ENCODE data around the gene ADAMTS2.

Gene ADAMTS2

DNA sequence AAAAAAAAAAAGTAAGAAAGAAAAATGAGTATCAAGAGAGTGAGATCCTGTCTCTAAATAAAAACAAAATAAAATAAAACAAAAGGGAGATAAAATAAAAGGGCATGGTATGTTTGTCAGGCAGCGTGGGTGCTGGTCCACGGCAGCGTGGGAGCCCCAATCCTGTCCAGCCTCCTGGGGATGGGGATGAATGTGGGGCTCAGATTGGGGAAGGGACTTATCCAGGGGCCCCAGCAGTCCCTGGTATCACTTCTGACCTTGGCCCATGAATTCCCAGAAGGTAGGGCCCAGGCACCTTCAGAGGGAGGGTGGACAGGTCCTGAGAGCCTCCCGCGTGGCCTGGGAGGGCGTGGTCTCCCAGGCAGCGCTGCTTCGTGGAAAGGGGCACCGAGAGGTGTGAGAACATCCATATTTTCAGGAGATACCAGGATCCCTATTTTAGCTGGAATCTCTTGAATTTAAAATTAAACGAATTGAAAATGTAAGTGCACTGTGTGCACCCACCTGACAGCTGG, 213.9 kb downstream of the ADAMTS2 start:
- Mint-ChIP-seq H3K27ac (no peak overlapping the region), H3K27me3 (no peaks in the 10 kb centered on the region), H3K4me3 (no peak overlapping the region), H3K4me1 (ENCODE audit: low read depth) (no peaks in the 10 kb centered on the region), H3K36me3 (no peaks in the 10 kb centered on the region), H3K9me3 (ENCODE audit: low read depth) (no peaks in the 10 kb centered on the region)

DNA sequence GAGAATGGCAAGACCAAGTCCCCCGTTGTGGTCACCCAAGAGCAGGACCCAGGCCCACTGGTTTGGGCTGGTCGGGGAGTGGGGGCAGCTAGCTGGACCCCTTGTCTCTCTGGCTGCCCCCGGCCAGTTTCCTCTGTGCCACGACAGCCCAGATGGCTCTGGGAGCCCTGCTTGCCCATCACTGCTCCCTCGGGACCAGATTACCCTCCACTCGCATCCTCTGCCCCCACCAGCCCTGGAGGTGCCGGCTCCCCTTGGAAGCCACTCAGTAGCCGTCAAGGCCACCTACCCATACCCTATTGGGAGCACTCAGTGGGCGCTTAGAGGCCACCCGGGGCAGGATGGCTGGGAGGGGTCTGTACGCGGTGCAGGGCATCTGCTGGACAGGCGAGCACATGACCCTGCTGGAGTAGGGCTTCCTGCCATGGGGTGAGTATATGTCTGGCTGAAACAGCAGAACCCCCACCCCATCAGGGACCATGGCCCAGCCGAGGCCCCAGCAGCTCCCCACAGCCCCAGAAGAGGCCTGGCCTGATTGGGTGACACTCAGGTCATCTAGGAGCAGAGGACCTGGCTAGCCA, 215.1 kb downstream of the ADAMTS2 start:
- no peaks in the 10 kb centered on the region for H3K36me3 Mint-ChIP-seq
- no peaks in the 10 kb centered on the region for H3K9me3 Mint-ChIP-seq (ENCODE audit: low read depth)
- no peak overlapping the region for H3K27ac Mint-ChIP-seq
- H3K4me3 Mint-ChIP-seq: no peak overlapping the region
- no peaks in the 10 kb centered on the region for H3K27me3 Mint-ChIP-seq
- no peaks in the 10 kb centered on the region for H3K4me1 Mint-ChIP-seq (ENCODE audit: low read depth)

DNA sequence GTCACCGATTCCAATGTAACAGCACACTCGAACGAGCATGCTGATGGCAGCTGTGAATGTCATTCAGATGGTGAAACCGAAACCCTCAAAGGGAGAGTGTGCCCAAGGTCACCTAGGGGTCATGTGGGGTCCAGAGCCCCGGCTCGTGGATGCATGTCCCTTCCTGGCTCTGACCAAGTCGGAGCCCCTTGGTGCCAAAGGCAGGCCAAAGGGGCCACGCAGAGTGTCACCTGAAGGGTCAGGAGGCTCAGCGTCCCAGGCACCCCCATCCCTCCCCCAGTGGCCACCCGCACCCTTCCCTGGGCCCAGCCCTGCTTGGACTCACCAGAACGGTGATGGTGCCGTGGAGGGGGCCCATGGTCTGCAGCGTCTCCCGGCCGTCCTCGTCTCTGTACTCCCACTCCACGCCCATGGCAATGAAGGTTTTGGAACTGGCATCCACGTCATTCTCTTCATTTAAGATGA, 215.6 kb downstream of the ADAMTS2 start:
- H3K4me1 Mint-ChIP-seq (ENCODE audit: low read depth): no peaks in the 10 kb centered on the region
- no peaks in the 10 kb centered on the region for H3K9me3 Mint-ChIP-seq (ENCODE audit: low read depth)
- H3K36me3 Mint-ChIP-seq: no peaks in the 10 kb centered on the region
- H3K27me3 Mint-ChIP-seq: no peaks in the 10 kb centered on the region
- H3K4me3 Mint-ChIP-seq: no peak overlapping the region
- H3K27ac Mint-ChIP-seq: no peak overlapping the region

DNA sequence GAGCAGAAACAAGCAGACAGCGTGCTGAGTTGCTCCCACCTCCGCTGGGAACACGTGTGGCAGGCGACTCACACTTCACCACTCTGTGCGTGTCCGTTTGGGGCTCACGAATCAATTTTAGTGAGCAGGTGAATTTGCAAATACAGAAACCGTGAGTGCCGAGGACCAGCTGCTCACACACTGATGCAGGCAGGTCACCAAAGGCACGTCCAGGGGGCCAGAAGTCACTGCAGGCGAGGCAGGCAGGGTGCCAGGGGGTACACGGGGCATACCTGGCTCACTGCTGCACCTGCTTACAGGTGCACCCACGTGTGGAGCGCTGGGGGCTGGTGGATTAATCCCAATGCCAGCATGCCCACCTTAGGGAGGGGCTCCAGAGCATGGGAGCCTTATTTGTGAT, 216.3 kb downstream of the ADAMTS2 start:
- Mint-ChIP-seq H3K9me3 (ENCODE audit: low read depth) (no peaks in the 10 kb centered on the region), H3K27me3 (no peaks in the 10 kb centered on the region), H3K4me3 (no peak overlapping the region), H3K27ac (no peak overlapping the region), H3K4me1 (ENCODE audit: low read depth) (no peaks in the 10 kb centered on the region), H3K36me3 (no peaks in the 10 kb centered on the region)

DNA sequence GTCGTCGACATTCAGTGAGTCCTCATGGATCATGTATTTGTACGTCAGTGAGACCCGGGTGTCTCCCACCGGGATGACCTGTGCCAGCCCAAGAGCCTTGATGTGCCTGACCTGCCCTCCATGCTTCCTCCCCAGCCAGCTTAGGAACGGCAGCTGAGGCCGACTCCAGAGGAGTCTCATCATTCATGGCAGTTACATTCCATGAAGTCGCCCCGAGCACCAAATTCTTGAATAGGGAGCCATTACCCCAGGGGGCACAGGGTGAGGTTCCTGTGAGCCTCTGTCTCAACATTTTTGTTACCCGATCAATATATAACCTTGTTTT, 217.3 kb downstream of the ADAMTS2 start:
- Mint-ChIP-seq H3K27ac (no peak overlapping the region), H3K4me1 (ENCODE audit: low read depth) (no peaks in the 10 kb centered on the region), H3K36me3 (no peaks in the 10 kb centered on the region), H3K4me3 (no peak overlapping the region), H3K9me3 (ENCODE audit: low read depth) (no peaks in the 10 kb centered on the region), H3K27me3 (no peaks in the 10 kb centered on the region)

DNA sequence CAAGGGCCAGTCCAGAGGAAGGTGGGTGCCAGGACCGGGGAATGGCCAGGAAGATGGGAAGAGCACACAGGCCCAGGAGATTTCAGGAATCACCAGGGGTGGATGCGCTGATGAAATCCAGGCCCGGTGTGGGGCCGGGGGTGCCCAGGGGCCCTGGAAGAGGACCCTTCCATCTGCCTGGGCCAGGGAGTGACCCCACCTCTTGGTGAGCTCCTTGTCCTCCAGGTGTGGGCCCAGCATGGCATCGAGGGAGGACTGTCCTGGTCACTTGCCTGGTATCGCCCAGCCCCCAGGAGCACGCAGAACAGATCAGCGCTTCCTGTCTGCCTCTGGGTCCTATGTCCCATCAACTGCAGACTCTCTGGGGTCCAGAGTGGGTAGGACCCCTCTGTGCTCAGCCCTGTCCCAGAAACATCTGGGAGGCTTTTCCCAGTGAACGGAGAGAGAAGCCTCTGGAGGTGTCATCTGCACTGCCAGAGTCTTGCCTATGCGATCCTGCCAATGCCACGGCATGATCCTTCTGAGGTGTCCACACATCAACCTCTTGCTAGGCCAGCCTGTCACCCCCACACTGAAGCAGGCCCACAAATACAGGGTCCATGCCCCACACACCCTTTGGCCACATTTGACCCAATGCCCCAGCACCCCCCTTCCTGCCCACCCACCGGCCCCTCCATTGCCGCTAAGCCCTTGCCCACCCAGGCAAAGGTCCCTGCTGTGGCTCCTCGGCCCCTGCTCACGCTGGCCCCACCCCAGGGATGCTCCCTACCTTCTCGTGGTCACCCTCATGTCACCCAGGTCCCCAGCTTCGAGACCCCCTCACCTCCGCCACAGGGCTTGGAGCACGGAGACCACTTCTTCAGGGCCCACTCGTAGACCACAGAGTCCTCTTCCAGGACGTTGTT, 217.9 kb downstream of the ADAMTS2 start:
- no peak overlapping the region for H3K4me3 Mint-ChIP-seq
- H3K36me3 Mint-ChIP-seq: no peaks in the 10 kb centered on the region
- H3K27me3 Mint-ChIP-seq: no peaks in the 10 kb centered on the region
- H3K9me3 Mint-ChIP-seq (ENCODE audit: low read depth): no peaks in the 10 kb centered on the region
- H3K4me1 Mint-ChIP-seq (ENCODE audit: low read depth): no peaks in the 10 kb centered on the region
- no peak overlapping the region for H3K27ac Mint-ChIP-seq

DNA sequence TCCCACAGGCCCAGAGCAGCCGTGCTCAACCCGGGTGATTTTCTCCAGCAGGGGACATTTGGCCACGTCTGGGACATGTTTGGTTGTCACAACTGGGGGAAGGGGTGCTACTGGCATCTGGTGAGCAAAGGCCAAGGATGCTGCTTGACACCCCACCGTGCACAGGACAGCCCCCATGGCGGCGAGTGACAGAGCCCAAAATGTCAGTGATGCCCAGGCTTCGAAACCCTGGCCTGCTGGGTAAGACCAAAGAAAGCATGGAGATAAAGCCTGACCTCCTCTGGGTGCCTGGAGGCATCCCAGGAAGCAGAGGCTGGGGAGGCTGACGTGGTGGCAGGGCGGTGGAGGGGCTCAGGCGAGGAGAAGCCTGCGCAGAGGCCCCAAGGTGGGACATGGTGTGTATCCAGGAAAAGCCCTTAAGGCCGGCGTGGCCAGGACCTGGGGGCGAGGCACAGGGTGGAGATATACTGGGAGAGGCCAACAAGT, 218.7 kb downstream of the ADAMTS2 start:
- Mint-ChIP-seq H3K4me1 (ENCODE audit: low read depth) (no peaks in the 10 kb centered on the region), H3K36me3 (no peaks in the 10 kb centered on the region), H3K4me3 (no peak overlapping the region), H3K27ac (no peak overlapping the region), H3K9me3 (ENCODE audit: low read depth) (no peaks in the 10 kb centered on the region), H3K27me3 (no peaks in the 10 kb centered on the region)

DNA sequence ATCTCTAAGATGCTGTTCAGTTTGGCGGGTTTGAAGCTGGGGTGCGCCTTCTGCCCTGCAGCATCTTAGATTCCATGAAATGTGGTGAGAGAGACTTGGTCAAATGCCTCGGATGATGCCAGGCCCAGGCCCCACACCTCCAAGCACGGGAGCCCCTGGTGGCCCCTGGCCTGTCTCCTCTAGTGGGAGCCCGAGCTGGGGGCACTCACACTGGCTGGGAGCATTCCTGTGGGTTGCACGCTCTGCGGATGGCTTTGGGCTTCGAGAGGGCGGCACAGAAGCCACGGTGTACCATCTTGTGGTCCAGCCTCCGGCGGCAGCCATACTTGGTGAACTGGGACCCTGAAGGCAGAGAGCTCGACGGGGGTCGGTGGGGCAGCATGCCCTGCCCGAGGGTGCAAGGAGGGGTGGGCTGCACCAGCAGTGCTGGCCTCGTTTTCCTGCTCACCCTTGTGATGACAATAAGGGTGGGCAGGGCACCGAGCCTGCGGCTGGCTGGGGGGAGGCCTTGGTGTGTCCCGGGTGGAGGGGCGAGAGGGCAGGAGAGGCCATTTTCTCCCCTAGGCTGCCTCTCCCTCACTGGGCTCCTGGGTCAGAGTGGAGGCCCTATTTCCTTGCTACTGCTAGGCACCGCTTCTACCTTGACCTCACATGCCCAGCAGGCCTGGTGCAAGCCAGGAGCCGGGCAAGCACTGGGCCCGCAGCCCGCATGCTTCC, 219.3 kb downstream of the ADAMTS2 start:
- no peak overlapping the region for H3K4me3 Mint-ChIP-seq
- no peaks in the 10 kb centered on the region for H3K4me1 Mint-ChIP-seq (ENCODE audit: low read depth)
- H3K27me3 Mint-ChIP-seq: no peaks in the 10 kb centered on the region
- H3K9me3 Mint-ChIP-seq (ENCODE audit: low read depth): no peaks in the 10 kb centered on the region
- no peak overlapping the region for H3K27ac Mint-ChIP-seq
- no peaks in the 10 kb centered on the region for H3K36me3 Mint-ChIP-seq

DNA sequence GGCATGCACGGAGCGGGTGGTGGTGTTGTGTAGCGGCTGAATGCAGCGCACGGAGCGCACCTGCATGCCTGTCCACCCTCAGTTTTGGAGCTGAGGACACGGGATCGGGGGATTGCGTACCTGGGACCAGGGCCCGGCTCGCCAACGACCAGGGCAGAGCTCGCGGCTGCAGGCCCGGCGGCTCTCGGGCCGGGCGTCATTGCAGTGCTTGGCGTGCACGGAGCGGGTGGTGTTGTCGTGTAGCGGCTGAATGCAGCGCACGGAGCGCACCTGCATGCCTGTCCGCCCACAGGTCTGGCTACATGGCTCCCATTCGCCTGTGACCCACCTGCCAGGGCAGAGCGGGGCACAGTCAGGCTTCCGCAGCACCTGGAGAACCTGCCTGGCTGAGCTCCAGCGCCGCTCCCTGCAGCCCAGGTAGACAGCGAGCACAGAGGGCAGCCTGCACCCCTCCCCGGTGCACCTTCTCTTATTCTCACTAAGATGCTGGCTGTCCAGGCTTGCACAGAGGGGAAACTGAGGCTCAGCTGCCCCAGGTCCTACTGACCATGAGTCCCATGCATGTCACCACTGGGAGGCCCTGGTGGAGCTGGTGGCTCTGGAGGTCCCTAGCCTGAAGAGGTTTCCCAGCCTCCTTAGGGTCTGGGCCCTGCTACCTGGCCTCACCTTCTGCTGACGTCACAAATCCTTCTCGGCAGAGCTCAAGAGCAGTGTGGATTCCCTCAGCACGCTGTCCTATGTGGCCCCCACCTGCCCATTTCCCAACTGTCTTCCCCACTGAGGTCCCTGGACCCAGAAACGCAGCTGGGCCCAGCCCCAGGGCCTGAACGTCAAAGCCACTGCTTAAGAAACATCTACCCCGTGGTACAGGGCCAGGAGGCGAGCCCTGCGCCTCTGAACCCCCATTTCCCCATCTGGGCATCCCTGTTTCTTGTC, 220.1 kb downstream of the ADAMTS2 start:
- H3K4me3 Mint-ChIP-seq: no peak overlapping the region
- no peaks in the 10 kb centered on the region for H3K4me1 Mint-ChIP-seq (ENCODE audit: low read depth)
- H3K9me3 Mint-ChIP-seq (ENCODE audit: low read depth): no peaks in the 10 kb centered on the region
- no peaks in the 10 kb centered on the region for H3K27me3 Mint-ChIP-seq
- no peak overlapping the region for H3K27ac Mint-ChIP-seq
- H3K36me3 Mint-ChIP-seq: no peaks in the 10 kb centered on the region

DNA sequence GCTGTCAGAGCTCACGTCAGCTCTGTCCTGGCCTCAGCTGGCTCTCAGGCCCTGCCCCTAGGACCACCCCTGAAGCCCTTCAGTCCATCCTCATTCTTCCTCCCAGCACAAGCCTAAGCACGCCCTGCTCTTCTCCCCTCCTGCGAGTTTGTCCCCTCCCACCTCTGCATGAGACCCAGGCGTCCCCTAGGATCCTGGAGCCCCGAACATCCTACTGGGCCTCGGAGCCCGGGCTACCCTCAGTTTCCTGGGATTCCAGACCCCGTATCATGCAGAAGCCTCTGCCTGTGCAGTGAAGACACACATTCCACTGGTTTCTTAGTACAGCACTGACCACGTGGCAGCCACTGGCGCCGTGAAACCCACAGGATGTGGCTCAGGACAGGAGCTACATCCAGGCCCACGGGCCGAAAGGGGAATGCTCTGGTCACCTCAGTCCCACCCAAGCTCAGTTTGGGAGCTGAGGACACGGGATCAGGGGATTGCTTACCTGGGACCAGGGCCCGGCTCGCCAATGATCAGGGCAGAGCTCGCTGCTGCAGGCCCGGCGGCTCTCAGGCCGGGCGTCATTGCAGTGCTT, 220.9 kb downstream of the ADAMTS2 start:
- Mint-ChIP-seq H3K4me3 (no peak overlapping the region), H3K36me3 (no peaks in the 10 kb centered on the region), H3K27me3 (no peaks in the 10 kb centered on the region), H3K4me1 (ENCODE audit: low read depth) (no peaks in the 10 kb centered on the region), H3K27ac (no peak overlapping the region), H3K9me3 (ENCODE audit: low read depth) (no peaks in the 10 kb centered on the region)

DNA sequence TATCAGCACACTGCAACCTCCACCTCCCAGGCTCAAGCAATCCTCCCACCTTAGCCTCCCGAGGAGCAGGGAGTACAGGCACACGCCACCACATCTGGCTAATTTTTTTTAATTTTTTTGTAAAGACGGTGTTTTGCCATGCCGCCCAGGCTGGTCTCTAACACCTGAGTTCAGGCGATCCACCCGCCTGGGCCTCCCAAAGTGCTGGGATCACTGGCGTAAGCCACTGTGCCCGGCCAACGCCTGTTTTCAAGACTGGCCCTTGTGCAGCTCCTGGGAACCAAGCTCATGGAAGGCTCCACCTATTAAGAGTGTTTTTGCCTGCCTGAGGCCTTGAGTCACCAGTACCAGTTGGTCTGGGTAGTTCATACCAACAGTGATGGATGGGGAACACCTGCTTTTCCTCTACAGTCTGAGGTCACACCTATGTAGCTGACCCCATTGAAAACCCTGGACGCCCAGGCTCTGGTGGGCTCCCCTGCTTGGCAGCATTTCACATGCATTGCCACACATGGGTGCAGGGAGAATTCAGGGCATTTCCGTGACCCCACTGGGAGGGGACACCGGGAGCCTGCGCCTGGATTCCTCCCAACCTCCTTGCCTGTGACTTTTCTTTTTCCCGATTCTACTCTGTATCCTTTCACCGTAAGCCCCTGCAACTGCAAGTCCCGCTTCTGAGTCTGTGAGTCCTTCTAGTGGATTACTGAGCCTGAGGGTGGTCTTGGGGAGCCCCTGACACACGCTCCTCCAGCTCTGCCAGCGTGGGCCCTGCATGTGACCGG, 221.6 kb downstream of the ADAMTS2 start:
- Mint-ChIP-seq H3K9me3 (ENCODE audit: low read depth) (no peaks in the 10 kb centered on the region), H3K4me3 (no peak overlapping the region), H3K27ac (no peak overlapping the region), H3K36me3 (no peaks in the 10 kb centered on the region), H3K27me3 (no peaks in the 10 kb centered on the region), H3K4me1 (ENCODE audit: low read depth) (no peaks in the 10 kb centered on the region)

DNA sequence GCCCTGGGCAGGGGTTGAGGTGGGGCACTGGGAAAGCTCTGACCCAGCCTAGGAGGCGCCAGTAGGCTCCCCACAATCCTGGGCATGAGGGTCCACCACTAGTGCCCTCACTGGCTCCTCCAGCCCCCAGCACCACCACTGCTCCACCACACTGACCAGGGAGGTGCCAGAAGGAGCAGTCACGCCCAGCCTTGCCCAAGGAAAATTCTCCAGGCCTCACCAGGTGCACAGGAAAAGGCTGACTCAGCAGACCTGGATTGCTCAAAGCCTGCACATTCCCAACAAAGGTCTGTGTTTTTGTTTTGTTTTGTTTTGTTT, 222.2 kb downstream of the ADAMTS2 start:
- H3K4me3 Mint-ChIP-seq: no peak overlapping the region

DNA sequence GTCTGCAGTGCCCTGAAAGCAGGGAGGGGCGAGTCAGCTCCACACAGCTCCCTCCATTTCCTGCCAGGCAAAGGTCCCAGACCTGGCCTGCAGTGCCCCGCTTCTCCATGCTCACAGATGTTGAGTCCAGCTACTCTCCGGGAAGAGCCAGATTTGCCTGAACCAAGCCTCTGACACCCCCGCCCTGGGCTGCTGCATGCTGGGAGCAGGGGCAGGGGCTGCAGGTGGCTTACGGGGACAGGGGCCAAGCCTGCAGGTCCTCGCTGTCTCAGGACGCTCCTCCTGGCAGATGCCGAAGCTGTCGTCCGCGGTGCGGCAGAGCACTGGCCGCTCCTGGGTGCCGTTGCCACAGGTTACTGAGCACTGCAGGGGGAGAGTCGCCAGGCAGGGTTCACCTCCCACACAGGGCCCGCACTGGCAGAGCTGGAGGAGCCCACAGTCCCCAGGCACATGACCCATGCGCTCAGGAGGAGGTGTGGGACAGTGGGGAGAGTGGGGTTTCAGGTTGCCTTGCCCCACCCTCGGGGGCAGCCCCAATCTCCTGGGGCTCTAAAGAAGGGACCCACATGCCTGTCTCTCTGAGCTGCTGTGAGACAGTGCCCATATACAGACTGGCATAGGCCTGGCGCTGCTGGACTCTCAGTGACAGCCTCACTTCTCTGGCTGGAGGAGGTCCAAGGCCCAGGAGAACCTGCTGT, 222.7 kb downstream of the ADAMTS2 start:
- Mint-ChIP-seq H3K36me3 (no peaks in the 10 kb centered on the region), H3K27ac (no peak overlapping the region), H3K9me3 (ENCODE audit: low read depth) (no peaks in the 10 kb centered on the region), H3K27me3 (no peaks in the 10 kb centered on the region), H3K4me1 (ENCODE audit: low read depth) (no peaks in the 10 kb centered on the region), H3K4me3 (no peak overlapping the region)

More for the DNA sequence above, 222.2 kb downstream of the ADAMTS2 start:
- Mint-ChIP-seq H3K27me3 (no peaks in the 10 kb centered on the region), H3K27ac (no peak overlapping the region), H3K36me3 (no peaks in the 10 kb centered on the region), H3K4me1 (ENCODE audit: low read depth) (no peaks in the 10 kb centered on the region), H3K9me3 (ENCODE audit: low read depth) (no peaks in the 10 kb centered on the region)
